ENCODE measurements around the gene MED13. TPM values are rescaled to one million over a fixed set of nuclear protein-coding genes. Genes with fewer than 3 reads are reported as not detected.
"Not testable (repeated sequence)": the region's sequence is repeated elsewhere in the genome, so short reads cannot be mapped to it uniquely, and the experiment has no call there.

The MED13 gene
- total RNA-seq, 4 donors from 2014 or later, result 22.8 to 114 (median 86.3) TPM

DNA sequence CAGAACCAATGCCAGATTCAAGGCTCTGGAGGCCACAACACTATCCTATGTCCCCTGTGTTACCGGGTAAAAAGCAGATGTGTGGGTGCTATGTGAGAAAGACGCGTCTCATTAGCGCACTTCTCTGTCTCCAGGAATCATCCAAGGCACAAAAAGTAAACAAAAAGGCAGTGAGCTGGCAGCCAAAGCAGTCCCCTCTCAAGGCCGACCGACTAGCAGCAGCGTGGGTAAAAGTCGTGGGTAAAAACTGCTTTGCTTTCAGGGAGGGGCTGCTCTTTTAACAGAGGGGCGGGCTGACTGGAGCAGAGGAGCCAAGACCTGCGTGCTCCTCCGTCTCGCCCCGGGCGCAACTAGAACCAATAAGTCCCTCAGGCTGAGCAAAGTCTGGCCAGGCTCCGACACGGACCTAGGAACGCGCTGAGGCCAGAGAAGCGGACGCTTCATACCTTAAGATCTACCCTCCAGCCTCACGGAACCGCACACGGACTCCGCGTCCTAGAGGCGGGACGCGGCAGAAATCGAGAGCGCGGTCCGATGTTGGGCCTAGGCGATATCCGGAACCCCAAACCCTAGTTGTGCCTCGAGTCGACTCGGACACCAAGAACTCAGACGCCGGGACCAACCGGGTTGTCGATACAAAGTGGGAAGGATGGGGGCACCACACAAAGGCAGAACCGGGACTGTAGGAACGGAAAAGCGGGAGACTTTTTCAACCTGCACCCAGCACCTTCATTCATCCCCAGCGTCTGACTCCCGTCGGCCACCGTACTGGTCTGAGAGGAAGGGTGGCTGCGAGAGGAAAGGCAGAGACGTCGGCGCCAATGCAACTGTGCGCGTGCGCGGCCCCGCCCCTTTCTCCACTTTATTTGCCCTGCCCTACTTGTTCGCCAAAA, 137.6 kb downstream of the MED13 start, which contains the start of gene INTS2:
Gene INTS2 (minus strand): TSS at position 775 of the 893 bp plus-strand sequence. CDS start 1,338 bp downstream, outside the sequence.
- DNase-seq, result peak; percentile 96 to 97
- Histone ChIP-seq H3K9me3 (no peaks in the 10 kb centered on the region), H3K27me3 (no peaks in the 10 kb centered on the region), H3K4me3 (peak within 1 kb of the TSS; percentile 66 to 67), H3K36me3 (no peaks in the 10 kb centered on the region), H3K4me1 (no peaks in the 10 kb centered on the region), H3K27ac (peak within 1 kb of the TSS; percentile 86 to 90)
- peak; percentile 57 to 80 for TF ChIP-seq POLR2A (IDR thresholded peaks at IDR 0.05)
- TF ChIP-seq, protein P1, sequence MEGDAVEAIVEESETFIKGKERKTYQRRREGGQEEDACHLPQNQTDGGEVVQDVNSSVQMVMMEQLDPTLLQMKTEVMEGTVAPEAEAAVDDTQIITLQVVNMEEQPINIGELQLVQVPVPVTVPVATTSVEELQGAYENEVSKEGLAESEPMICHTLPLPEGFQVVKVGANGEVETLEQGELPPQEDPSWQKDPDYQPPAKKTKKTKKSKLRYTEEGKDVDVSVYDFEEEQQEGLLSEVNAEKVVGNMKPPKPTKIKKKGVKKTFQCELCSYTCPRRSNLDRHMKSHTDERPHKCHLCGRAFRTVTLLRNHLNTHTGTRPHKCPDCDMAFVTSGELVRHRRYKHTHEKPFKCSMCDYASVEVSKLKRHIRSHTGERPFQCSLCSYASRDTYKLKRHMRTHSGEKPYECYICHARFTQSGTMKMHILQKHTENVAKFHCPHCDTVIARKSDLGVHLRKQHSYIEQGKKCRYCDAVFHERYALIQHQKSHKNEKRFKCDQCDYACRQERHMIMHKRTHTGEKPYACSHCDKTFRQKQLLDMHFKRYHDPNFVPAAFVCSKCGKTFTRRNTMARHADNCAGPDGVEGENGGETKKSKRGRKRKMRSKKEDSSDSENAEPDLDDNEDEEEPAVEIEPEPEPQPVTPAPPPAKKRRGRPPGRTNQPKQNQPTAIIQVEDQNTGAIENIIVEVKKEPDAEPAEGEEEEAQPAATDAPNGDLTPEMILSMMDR (IDR thresholded peaks at IDR 0.05), result peak in 2 of 4 experiments; percentile 8 to 24
- intact Hi-C loops (cut with DNase I; ENCODE audit: low total_unique reads), result no loop called here

DNA sequence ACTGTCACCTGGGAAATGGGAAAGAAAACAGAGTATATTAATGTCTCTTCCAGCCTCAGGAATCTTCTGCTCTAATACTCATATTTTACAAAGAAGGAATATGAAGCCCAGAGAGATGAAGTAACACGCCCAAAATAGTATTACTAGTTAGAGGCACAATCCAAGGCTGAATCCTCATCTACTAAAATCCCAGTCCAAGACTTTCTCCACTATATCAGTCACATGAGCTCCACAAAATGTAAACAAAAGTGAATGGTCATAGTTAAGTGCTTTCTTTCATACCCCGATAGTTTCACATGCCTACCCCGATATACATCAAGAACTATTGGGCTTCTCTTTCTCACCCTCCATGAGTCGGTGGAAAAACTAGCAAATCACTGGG, 138.3 kb downstream of the MED13 start:
- no peaks in the 10 kb centered on the region for H3K9me3 ChIP-seq
- TF ChIP-seq, protein P1 (IDR thresholded peaks at IDR 0.05), result no peak
- no peak for TF ChIP-seq POLR2A (IDR thresholded peaks at IDR 0.05)

DNA sequence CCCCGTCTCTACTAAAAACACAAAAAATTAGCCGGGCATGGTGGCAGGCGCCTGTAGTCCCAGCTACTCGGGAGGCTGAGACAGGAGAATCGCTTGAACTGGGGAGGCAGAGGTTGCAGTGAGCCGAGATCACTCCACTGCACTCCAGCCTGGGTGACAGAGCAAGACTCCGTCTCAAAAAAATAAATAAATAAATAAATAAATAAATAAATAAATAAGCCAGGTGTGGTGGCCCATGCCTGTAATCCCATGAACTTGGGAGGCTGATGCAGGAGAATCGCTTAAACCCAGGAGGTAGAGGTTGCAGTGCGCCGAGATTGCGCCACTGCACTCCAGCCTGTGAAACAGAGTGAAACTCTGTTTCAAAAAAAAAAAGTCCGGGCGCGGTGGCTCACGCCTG, 149.9 kb downstream of the MED13 start:
- DNase-seq, result not testable (repeated sequence)

More for the DNA sequence above, 138.3 kb downstream of the MED13 start:
- Histone ChIP-seq H3K4me3 (peak overlapping the region; percentile 66 to 67), H3K4me1 (no peaks in the 10 kb centered on the region), H3K36me3 (no peaks in the 10 kb centered on the region), H3K27ac (peak overlapping the region; percentile 86 to 90), H3K27me3 (no peaks in the 10 kb centered on the region)
- no peak for DNase-seq
- intact Hi-C loops (cut with DNase I; ENCODE audit: low total_unique reads), result no loop called here

DNA sequence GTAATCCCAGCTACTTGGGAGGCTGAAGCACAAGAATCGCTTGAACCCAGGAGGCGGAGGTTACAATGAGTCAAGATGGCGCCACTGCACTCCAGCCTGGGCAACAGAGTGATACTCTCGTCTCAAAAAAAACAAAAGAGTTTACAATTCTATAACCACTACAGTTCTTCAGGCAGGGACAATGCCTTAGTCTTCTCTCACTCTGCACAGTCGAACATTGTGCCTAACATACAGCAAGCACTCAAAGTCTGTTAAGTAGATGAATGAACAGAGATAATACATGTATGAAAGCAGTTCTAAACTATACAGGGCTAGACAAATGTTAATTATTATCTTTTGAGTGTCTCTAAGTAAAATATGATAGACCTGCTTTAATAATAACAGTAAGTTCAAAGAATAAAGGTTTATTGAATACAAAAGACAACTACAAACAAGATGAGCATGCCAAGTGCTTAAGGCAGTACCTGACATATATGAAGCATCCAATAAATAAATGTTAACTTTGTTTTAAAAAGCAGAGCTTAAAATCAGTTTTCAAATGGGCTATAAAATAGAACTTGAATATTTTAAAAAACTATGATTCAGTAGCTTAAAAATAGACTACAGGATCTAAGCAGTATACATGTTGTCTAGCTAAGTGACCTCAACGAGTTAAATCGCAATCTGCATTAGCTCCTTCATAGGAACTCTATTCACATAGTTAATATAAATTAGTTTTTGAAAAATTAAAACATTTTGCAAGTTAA, 156.6 kb downstream of the MED13 start:
- DNase-seq, result no peak
- TF ChIP-seq POLR2A (IDR thresholded peaks at IDR 0.05), result no peak
- TF ChIP-seq, protein P1 (IDR thresholded peaks at IDR 0.05), result no peak

More for the DNA sequence above, 149.9 kb downstream of the MED13 start:
- H3K36me3 ChIP-seq; H3K27me3 ChIP-seq; H3K4me1 ChIP-seq; H3K4me3 ChIP-seq; intact Hi-C loops (cut with DNase I; ENCODE audit: low total_unique reads); H3K27ac ChIP-seq; H3K9me3 ChIP-seq: not testable (repeated sequence)

DNA sequence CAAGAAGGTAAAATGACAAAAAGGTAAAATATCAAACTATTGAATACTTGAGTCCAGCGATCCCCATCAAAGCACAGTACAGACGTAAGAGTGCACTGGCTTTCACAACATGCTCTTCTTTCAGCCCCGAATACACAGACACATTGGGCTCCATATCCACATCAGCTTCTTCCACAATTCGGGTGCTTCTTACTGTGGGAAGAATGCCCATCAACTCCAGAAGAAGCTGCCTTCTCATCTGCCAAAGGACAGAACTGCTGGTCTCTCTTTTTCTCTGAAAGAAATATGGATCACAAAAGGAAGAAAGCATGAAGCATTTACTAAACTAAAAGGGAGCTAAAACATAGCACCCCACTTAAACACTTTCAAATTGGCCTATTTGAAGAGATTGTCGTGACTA, 157.7 kb downstream of the MED13 start:
- Histone ChIP-seq H3K9me3 (no peaks in the 10 kb centered on the region), H3K4me3 (no peak overlapping the region), H3K27me3 (no peaks in the 10 kb centered on the region), H3K4me1 (no peaks in the 10 kb centered on the region), H3K27ac (no peak overlapping the region), H3K36me3 (no peaks in the 10 kb centered on the region)
- intact Hi-C loops (cut with DNase I; ENCODE audit: low total_unique reads), result no loop called here
- no peak for DNase-seq
- TF ChIP-seq, protein P1 (IDR thresholded peaks at IDR 0.05), result no peak
- no peak for TF ChIP-seq POLR2A (IDR thresholded peaks at IDR 0.05)

More for the DNA sequence above, 156.6 kb downstream of the MED13 start:
- no peak overlapping the region for H3K4me3 ChIP-seq
- no peaks in the 10 kb centered on the region for H3K4me1 ChIP-seq
- no peak overlapping the region for H3K27ac ChIP-seq
- H3K27me3 ChIP-seq, result no peaks in the 10 kb centered on the region
- H3K36me3 ChIP-seq, result no peaks in the 10 kb centered on the region
- intact Hi-C loops (cut with DNase I; ENCODE audit: low total_unique reads), result no loop called here
- H3K9me3 ChIP-seq, result no peaks in the 10 kb centered on the region

Measured in uterus (tissue), 4 donors.